GM12801 (cell line): Measurements from ENCODE around the gene DHRS7.

Experiments
- TF ChIP-seq, protein P1 (sequence below): IDR thresholded peaks from one replicate; pipeline ENCODE4 v1.5.1; 2011; ENCODE audit warnings: control low read depth; ENCODE audit not compliant: insufficient read length; ENCODE audit errors: extremely low read depth

DHRS7 gene

DNA sequence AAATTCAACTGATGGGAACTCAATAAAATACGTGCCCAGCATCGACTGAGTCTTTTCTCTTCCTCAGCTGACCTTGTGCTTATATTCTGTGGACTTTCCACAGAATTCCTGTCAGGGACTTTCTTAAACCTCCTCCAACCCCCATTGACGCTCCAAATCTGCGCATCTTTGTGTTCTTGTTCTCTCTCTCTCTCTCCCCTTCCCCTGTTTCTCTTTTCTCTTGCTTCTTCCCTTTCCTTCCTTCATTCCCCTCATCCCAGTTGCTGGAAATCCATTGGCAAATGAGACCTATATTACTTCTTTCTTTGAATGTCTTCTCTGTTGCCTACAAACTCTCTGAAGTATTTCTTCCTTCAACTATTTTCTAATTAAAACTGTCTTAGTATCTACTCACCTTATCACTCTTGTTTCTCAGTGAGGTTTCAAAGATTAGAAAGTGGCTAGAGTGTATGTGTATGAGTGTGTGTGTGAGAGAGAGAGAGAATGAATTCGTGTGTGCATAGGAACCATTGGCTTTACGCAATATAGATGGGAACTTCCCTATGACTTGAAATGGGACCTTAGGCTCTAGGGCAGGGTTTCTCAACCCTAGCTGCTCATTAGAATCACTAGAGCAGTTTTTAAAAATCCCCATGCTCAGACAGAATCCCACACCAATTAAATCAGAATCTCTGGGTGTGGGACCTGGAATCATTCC is 41.8 kb upstream of the DHRS7 start:
- TF ChIP-seq, protein P1, sequence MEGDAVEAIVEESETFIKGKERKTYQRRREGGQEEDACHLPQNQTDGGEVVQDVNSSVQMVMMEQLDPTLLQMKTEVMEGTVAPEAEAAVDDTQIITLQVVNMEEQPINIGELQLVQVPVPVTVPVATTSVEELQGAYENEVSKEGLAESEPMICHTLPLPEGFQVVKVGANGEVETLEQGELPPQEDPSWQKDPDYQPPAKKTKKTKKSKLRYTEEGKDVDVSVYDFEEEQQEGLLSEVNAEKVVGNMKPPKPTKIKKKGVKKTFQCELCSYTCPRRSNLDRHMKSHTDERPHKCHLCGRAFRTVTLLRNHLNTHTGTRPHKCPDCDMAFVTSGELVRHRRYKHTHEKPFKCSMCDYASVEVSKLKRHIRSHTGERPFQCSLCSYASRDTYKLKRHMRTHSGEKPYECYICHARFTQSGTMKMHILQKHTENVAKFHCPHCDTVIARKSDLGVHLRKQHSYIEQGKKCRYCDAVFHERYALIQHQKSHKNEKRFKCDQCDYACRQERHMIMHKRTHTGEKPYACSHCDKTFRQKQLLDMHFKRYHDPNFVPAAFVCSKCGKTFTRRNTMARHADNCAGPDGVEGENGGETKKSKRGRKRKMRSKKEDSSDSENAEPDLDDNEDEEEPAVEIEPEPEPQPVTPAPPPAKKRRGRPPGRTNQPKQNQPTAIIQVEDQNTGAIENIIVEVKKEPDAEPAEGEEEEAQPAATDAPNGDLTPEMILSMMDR: no peak

DNA sequence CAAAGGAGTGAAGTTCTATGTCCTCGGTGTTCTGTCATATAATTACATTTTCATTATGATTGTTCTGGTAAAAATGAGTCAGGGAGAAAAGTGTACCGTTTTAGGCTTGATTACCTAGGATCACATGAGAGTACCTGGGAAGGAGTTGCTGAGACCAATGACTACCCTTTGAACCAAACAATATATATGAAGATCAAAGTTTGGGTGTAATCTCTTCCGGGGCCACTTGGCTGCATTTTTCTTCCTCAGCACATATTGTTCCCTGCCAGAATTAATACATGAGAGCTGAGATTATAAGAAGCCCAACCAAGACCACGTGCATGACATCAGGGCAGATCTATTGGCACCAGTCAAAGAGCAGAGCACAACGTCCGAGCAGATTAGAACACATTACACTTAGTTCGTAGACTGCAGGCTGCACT is 41.1 kb upstream of the DHRS7 start:
- TF ChIP-seq, protein P1: no peak

DNA sequence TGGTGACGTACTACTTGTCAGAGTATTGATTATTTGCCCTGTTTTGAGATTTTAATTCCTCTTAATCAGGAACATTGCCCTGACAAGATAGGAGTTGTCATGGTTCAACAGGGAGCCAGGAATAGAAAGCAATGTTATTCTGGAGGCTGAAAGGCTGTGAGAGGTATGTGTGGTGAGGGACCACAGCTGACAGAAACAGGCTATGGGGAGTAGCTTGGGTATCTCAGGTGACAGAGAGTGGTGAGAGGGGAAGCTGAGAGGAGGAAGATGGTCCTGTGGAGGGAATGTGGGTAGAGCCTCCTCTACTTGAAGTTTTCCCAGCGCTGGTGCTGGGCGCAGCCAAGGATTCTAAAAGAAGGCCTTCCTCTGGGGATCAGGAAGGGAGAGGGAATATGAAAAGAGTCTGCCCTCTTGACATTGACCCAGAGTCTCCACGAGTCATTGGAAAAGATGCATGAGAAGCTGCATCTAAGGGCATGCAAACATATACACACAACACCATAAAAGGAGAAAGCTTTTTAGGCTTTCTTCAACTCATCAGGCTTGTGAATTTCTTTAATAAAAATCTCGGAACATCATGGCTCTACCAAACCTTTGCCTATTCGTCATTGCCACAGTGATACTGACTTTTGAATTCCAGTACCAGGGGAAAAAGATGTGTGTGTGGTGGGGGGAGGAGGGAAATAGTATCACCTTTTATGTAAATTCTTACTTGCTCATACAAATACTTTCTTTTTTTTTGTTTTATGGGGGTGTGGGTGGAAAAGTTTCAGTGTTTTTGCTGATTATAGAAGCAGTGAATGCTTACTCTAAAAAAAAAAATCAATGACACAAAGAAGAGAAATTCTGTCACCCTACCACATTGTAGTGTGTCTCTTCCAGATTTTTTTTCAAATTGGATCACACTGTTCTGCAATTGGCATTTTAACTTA is 39.9 kb upstream of the DHRS7 start:
- TF ChIP-seq, protein P1: no peak

DNA sequence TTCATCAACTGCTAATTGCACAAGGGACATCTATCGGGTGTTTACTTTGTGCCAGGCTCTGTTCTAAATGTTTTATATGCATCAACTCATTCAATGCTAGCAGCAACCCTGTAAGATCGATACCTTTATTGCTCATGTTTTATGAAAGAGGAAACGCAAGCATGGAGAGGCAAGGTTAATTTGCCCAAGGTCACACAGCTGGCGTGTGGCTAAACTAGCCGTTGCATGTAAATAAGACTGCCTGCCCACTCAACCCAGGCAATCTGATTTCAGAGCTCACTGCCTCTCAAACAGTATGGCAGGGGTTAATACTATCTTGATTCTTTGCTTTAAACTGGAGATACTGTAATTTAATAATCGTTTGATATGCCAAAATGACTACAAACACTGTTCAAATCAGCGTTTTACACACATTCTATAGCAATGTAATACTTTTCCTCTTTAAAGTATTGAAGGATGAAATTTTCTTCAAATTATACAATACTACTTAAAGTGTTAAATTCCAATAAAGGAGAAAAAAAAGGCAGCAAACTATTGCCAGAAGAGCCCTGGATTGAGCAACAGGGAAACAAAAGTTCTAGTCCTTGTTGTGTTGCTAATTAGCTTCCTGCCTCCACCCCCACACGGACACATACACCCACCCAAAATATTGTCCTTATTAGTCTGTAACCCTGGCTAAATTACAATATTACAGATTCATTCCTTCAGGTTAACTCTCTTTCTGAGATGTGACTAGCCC is 39.1 kb upstream of the DHRS7 start:
- TF ChIP-seq, protein P1: no peak

DNA sequence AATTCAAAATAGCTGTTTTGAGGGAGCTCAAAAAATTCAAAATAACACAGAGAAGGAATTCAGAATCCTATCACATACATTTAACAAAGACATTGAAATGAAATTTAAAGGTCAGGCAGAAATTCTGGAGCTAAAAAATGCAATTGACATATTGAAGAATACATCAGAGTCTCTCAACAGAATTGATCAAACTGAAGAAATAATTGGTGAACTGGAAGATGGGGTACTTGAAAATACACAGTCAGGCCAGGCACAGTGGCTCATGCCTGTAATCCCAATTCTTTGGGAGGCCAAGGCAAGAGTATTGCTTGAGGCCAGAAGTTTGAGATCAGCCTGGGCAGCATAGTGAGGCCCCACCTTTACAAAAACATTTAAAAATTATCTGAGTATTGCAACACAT is 34.1 kb upstream of the DHRS7 start:
- TF ChIP-seq, protein P1: no peak

DNA sequence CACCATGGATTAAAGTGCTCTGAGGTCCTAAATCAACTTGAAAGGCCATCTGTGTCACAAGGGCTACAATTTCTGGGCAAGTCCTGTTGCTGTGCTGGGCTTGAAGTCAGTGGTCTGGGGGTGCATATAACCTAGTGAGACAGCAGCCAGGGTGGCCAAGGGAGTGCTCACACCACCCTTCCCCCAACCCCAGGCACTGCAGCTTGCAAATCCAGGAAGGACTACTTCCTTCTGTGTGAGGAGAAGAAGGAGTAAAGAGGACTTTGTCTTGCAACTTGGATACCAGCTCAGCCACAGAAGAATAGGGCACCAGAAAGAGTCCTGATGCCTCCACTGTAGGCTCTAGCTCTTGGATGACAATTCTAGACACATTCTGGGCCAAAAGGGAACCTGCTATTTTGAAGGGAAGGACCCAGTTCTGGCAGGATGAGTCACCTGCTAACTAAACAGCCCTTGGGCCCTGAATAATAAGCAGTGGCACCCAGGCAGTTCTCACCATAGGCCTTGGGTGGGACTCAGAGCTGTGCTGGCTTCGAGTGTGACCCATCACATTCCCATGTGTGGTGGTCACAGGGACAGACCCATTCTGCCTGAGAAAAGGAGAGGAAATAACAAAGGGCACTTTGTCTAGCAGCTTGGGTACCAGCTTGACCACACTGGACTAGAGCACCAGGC is 32.6 kb upstream of the DHRS7 start:
- TF ChIP-seq, protein P1: no peak
